Neural crest cell (in vitro differentiated cells): ENCODE measurements around the gene GTF2I. TPM values are rescaled to one million over a fixed set of nuclear protein-coding genes. Genes with fewer than 3 reads are reported as not detected.
"Not testable (repeated sequence)": the region's sequence is repeated elsewhere in the genome, so short reads cannot be mapped to it uniquely, and the experiment has no call there.

Source experiments
- DNase-seq: peaks from one replicate; pipeline ENCODE4 v3.0.0; 2021; ENCODE audit warnings: low read depth, mixed read lengths, low spot score
- H3K27ac Mint-ChIP-seq: one replicate; pipeline ENCODE4 v1.8.0; 2021; ENCODE audit warnings: mild to moderate bottlenecking, mixed read lengths; ENCODE audit not compliant: unreplicated experiment
- H3K27me3 Mint-ChIP-seq: 2 replicates; pipeline ENCODE4 v1.8.0; 2021; ENCODE audit warnings: low read depth, mild to moderate bottlenecking, mixed read lengths
- H3K36me3 Mint-ChIP-seq: 2 replicates; pipeline ENCODE4 v1.8.0; 2021; ENCODE audit warnings: low read depth, mild to moderate bottlenecking, mixed read lengths
- H3K4me1 Mint-ChIP-seq: 2 replicates; pipeline ENCODE4 v1.8.0; 2021; ENCODE audit warnings: mixed read lengths
- H3K4me3 Mint-ChIP-seq: one replicate; pipeline ENCODE4 v1.8.0; 2021; ENCODE audit warnings: mild to moderate bottlenecking, mixed read lengths
- H3K9me3 Mint-ChIP-seq: 2 replicates; pipeline ENCODE4 v1.8.0; 2021; ENCODE audit warnings: mixed read lengths
- total RNA-seq: library from RNA; stranded (reverse); gene quantifications from 2 replicates; pipeline ENCODE4 v1.2.1, GENCODE V29; 2021
- TF ChIP-seq, protein P1 (sequence below): fragments of 200-600 bp; sonication (generic); conservative IDR thresholded peaks from 2 replicates; pipeline ENCODE4 v1.5.0; 2021; ENCODE audit warnings: antibody characterized with exemption, mild to moderate bottlenecking

The GTF2I gene
- total RNA-seq, 1 donor from 2014 or later: 396 TPM

DNA sequence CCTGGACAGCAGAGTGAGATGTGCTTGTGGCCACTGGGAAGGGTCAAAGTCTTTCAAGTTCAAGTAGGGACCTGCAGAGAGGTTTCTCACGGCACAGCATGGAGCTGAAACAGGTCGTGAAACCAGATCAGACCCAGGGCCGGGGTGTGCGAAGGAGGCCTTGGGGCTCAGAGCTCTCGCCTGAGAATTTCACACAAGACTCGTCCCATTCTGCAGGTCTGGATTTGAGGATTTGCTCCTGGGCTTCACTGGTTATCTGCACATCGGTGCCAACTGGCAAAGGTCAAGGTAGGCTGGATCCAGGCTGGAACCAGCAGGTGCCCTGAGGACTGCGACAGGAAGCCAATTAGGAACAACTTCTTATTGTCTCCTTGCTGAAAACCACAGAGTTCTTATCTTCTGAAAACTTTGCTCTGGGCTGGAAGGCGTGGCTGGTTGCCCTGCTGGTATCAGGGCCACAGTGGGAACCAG, 24.0 kb upstream of the GTF2I start:
- TF ChIP-seq, protein P1, sequence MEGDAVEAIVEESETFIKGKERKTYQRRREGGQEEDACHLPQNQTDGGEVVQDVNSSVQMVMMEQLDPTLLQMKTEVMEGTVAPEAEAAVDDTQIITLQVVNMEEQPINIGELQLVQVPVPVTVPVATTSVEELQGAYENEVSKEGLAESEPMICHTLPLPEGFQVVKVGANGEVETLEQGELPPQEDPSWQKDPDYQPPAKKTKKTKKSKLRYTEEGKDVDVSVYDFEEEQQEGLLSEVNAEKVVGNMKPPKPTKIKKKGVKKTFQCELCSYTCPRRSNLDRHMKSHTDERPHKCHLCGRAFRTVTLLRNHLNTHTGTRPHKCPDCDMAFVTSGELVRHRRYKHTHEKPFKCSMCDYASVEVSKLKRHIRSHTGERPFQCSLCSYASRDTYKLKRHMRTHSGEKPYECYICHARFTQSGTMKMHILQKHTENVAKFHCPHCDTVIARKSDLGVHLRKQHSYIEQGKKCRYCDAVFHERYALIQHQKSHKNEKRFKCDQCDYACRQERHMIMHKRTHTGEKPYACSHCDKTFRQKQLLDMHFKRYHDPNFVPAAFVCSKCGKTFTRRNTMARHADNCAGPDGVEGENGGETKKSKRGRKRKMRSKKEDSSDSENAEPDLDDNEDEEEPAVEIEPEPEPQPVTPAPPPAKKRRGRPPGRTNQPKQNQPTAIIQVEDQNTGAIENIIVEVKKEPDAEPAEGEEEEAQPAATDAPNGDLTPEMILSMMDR: no peak
- no peak overlapping the region for H3K4me3 Mint-ChIP-seq
- no peak for DNase-seq
- H3K27me3 Mint-ChIP-seq: no peaks in the 10 kb centered on the region
- H3K9me3 Mint-ChIP-seq: no peaks in the 10 kb centered on the region
- no peaks in the 10 kb centered on the region for H3K36me3 Mint-ChIP-seq
- H3K27ac Mint-ChIP-seq: no peak overlapping the region
- H3K4me1 Mint-ChIP-seq: peaks cover 7% of the 10 kb centered on the region

DNA sequence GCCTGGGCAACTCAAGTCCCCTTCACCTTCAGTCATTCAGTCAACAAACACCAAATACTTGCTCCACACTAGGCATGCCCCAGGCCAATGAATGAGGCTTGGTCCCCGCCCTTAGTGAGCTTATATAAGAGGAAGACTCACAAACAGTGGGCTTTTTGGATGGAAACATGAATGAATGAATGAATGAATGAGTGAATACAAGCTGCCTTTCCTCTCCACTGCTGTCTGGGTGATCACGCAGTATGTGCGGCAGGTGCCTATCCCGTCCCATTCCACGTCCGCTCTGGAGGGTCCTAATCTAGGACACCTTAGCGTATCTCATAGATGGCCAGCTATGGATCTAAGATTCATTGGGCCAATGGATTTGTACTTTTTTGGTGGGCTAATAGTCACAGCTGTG, 19.8 kb upstream of the GTF2I start:
- Mint-ChIP-seq H3K4me1 (peaks cover 6% of the 10 kb centered on the region), H3K36me3 (no peaks in the 10 kb centered on the region), H3K9me3 (no peaks in the 10 kb centered on the region), H3K27ac (no peak overlapping the region), H3K4me3 (no peak overlapping the region), H3K27me3 (no peaks in the 10 kb centered on the region)
- TF ChIP-seq, protein P1: no peak
- no peak for DNase-seq

DNA sequence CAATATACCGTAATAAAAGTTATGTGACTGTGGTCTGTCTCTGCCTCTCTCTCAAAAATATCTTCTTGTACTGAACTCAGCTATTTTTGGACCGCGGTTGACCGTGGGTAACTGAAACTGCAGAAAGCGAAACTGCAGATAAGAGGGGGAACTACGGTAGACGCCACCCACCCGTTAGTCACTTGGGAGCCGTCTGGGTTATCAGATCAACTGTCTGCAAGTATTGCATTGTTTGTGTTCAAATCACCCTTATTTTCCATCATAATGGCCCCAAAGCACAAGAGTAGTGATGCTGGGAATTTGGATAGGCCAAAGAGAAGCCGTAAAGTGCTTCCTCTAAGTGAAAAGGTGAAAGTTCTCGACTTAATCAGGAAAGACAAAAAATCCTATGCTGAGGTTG, 7.5 kb upstream of the GTF2I start:
- not testable (repeated sequence) for H3K36me3 Mint-ChIP-seq, H3K9me3 Mint-ChIP-seq, H3K27me3 Mint-ChIP-seq, DNase-seq, H3K27ac Mint-ChIP-seq
- Mint-ChIP-seq H3K4me1 (peaks cover 15% of the 10 kb centered on the region), H3K4me3 (peak overlapping the region; percentile 66)

DNA sequence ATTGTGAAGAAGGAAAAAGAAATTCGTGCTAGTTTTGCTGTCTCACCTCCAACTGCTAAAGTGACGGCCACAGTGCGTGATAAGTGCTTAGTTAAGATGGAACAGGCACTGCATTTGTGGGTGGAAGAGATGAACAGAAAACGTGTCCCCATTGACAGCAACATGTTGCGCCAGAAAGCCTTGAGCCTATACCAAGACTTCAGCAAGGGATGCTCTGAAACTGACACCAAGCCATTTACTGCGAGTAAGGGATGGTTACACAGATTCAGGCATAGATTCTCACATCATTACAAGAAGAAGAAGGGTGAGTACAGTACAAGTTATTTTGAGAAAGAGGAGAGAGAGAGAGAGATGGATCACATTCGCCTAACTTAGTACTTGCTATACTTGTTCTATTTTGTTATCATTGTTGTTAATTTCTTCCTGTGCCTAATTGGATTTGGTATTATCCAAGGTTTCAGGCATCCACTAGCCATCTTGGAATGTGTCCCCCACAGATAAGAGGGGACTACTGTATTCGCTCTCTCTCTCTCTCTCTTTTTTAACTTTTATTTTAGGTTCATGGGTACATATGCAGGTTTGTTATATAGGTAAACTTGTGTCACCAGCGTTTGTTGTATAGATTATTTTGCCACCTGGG, 6.9 kb upstream of the GTF2I start:
- H3K27me3 Mint-ChIP-seq, H3K9me3 Mint-ChIP-seq, H3K4me3 Mint-ChIP-seq, DNase-seq, H3K27ac Mint-ChIP-seq, H3K36me3 Mint-ChIP-seq: not testable (repeated sequence)
- peaks cover 21% of the 10 kb centered on the region for H3K4me1 Mint-ChIP-seq

DNA sequence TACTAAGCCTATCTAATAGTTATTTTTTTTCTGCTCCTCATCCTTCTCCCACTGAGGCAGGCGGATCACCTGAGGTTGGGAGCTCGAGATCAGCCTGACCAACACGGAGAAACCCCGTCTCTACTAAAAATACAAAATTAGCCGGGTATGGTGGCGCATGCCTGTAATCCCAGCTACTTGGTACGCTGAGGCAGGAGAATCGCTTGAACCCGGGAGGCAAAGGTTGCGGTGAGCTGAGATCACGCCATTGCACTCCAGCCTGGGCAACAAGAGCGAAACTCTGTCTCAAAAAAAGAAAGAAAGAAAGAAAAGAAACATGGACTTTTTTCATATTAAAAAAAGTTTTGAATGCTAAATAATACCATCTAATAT, 6.4 kb upstream of the GTF2I start:
- H3K36me3 Mint-ChIP-seq, H3K27me3 Mint-ChIP-seq, H3K27ac Mint-ChIP-seq, H3K9me3 Mint-ChIP-seq, DNase-seq, H3K4me3 Mint-ChIP-seq: not testable (repeated sequence)
- H3K4me1 Mint-ChIP-seq: peaks cover 26% of the 10 kb centered on the region

DNA sequence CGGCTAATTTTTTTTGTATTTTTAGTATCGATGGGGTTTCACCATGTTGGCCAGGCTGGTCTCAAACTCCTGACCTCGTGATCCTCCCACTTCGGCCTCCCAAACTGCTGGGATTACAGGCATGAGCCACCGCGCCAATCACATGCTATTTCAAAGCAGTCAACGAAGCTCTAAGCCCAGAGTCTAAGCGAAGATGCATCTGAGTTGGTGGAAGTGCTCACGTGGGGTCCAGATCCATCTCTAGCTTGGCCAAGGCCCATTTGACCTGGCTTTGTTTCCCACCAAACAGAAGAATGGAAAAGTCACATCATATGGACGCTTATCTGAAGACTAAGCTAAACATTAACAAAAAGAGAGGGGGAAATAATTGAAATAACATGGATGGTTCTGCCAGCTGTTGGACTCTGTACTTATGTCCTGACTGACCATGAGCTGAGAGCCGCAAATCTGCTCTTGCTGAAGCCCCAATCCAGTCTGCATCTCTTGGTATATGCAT, 3.8 kb upstream of the GTF2I start:
- H3K27ac Mint-ChIP-seq: no peak overlapping the region
- no peaks in the 10 kb centered on the region for H3K36me3 Mint-ChIP-seq
- peaks cover 3% of the 10 kb centered on the region for H3K27me3 Mint-ChIP-seq
- DNase-seq: no peak
- peaks cover 33% of the 10 kb centered on the region for H3K4me1 Mint-ChIP-seq
- H3K4me3 Mint-ChIP-seq: peak overlapping the region; percentile 57
- TF ChIP-seq, protein P1: no peak
- no peaks in the 10 kb centered on the region for H3K9me3 Mint-ChIP-seq

DNA sequence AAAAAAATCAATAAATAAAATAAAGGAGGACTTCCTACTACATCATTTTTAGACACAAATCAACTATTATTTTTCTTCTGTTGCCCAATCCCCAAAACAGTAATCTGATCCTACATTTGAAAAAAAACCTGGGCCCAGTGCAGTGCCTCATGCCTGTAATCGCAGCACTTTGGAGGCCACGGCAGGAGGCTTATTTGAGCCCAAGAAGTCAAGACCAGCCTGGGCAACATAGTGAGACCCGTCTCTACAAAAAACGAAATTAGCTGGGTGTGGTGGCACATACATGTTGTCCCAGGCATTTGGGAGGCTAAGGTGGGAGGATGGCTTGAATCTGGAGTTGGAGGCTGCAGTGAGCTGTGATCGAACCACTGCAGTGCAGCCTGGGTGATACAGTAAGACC, 2.7 kb upstream of the GTF2I start:
- no peaks in the 10 kb centered on the region for H3K27me3 Mint-ChIP-seq
- H3K36me3 Mint-ChIP-seq: peaks cover 3% of the 10 kb centered on the region
- H3K27ac Mint-ChIP-seq: no peak overlapping the region
- peaks cover 33% of the 10 kb centered on the region for H3K4me1 Mint-ChIP-seq
- peak overlapping the region; percentile 69 for H3K4me3 Mint-ChIP-seq
- TF ChIP-seq, protein P1: no peak
- no peaks in the 10 kb centered on the region for H3K9me3 Mint-ChIP-seq
- no peak for DNase-seq
